ENCODE measurements around the gene MACROD1.

- TF ChIP-seq CTCF (IDR thresholded peaks at IDR 0.05) (no peak), ZFX (IDR thresholded peaks at IDR 0.05; ENCODE audit: borderline replicate concordance) (no peak)
Measured at GRCh38 chr11:64115531-64116522, 50.1 kb downstream of the MACROD1 start.
